Left lobe of liver (tissue), 1 donor: ENCODE data around the gene VRK2. TPM values are rescaled to one million over a fixed set of nuclear protein-coding genes. Genes with fewer than 3 reads are reported as not detected.

Experiments
- total RNA-seq: library from RNA; stranded (reverse); gene quantifications from one replicate; pipeline ENCODE4 v1.2.1, GENCODE V29; 2021
- donor health status: DM: no; HTN: yes; CAD: no.

VRK2 gene
- total RNA-seq, 1 donor from 2014 or later = 8.5 TPM

Other genes with a start within 250 kb of the VRK2 start
- gene FANCL, start 194.5 kb downstream of the VRK2 start, total RNA-seq = 8.8 TPM